ENCODE data around the gene ANO2. TPM values are rescaled to one million over a fixed set of nuclear protein-coding genes. Genes with fewer than 3 reads are reported as not detected.
A peak's percentile ranks its signal among the peaks of the same experiment; 100 is the strongest.

Gene ANO2
- total RNA-seq, 1 experiment from 2014 or later, result 2.3 TPM

- no peaks in the 10 kb centered on the region; the same call in 1 of the 2 replicates for H3K36me3 ChIP-seq
- H3K27ac ChIP-seq, result no peak overlapping the region
- H3K4me1 ChIP-seq, result no peaks in the 10 kb centered on the region
- H3K4me3 ChIP-seq, result no peak overlapping the region
- no peak for DNase-seq
- H3K9me3 ChIP-seq (replicated peaks), result no peaks in the 10 kb centered on the region
- peaks cover 9% of the 10 kb centered on the region for H3K27me3 ChIP-seq
Measured at GRCh38 chr12:5947006-5947405, 1.9 kb upstream of the ANO2 start.

GRCh38 chr12:5946388-5946787, 1.3 kb upstream of the ANO2 start:
- Histone ChIP-seq H3K36me3 (no peaks in the 10 kb centered on the region; the same call in 1 of the 2 replicates), H3K4me1 (no peaks in the 10 kb centered on the region), H3K27ac (no peak overlapping the region), H3K27me3 (peaks cover 9% of the 10 kb centered on the region), H3K4me3 (no peak overlapping the region), H3K9me3 (replicated peaks) (no peaks in the 10 kb centered on the region)
- DNase-seq, result no peak

GRCh38 chr12:5944688-5945070, 380 bp downstream of the ANO2 start:
- no peak overlapping the region for H3K27ac ChIP-seq
- H3K4me3 ChIP-seq, result peak overlapping the region; percentile 42
- DNase-seq, result no peak
- H3K36me3 ChIP-seq, result no peaks in the 10 kb centered on the region; the same call in 1 of the 2 replicates
- peaks cover 9% of the 10 kb centered on the region for H3K27me3 ChIP-seq
- H3K9me3 ChIP-seq (replicated peaks), result no peaks in the 10 kb centered on the region; the same call in 1 of the 2 replicates
- no peaks in the 10 kb centered on the region for H3K4me1 ChIP-seq

GRCh38 chr12:5944053-5944452, 1.0 kb downstream of the ANO2 start:
- Histone ChIP-seq H3K4me1 (no peaks in the 10 kb centered on the region), H3K27me3 (peaks cover 9% of the 10 kb centered on the region), H3K27ac (no peak overlapping the region), H3K9me3 (replicated peaks) (no peaks in the 10 kb centered on the region; the same call in 1 of the 2 replicates), H3K36me3 (no peaks in the 10 kb centered on the region; the same call in 1 of the 2 replicates), H3K4me3 (no peak overlapping the region)
- no peak for DNase-seq

- no peak for DNase-seq
- Histone ChIP-seq H3K4me3 (no peak overlapping the region), H3K27ac (no peak overlapping the region), H3K36me3 (no peaks in the 10 kb centered on the region; the same call in 1 of the 2 replicates), H3K9me3 (replicated peaks) (no peaks in the 10 kb centered on the region; the same call in 1 of the 2 replicates), H3K4me1 (no peaks in the 10 kb centered on the region), H3K27me3 (peaks cover 9% of the 10 kb centered on the region)
Measured at GRCh38 chr12:5941907-5942306, 3.2 kb downstream of the ANO2 start.

GRCh38 chr12:5927732-5928516, 17.1 kb downstream of the ANO2 start:
- Histone ChIP-seq H3K27me3 (no peaks in the 10 kb centered on the region), H3K36me3 (no peaks in the 10 kb centered on the region), H3K9me3 (replicated peaks) (no peaks in the 10 kb centered on the region), H3K4me1 (no peaks in the 10 kb centered on the region), H3K27ac (no peak overlapping the region), H3K4me3 (no peak overlapping the region)
- DNase-seq, result no peak

GRCh38 chr12:5925646-5926045, 19.4 kb downstream of the ANO2 start:
- Histone ChIP-seq H3K27me3 (no peaks in the 10 kb centered on the region), H3K9me3 (replicated peaks) (no peaks in the 10 kb centered on the region), H3K27ac (no peak overlapping the region), H3K36me3 (no peaks in the 10 kb centered on the region), H3K4me3 (no peak overlapping the region), H3K4me1 (no peaks in the 10 kb centered on the region)
- DNase-seq, result no peak

GRCh38 chr12:5924342-5924741, 20.7 kb downstream of the ANO2 start:
- no peak for DNase-seq
- H3K27me3 ChIP-seq, result no peaks in the 10 kb centered on the region
- no peaks in the 10 kb centered on the region for H3K4me1 ChIP-seq

GRCh38 chr12:5923751-5924150, 21.3 kb downstream of the ANO2 start:
- H3K27ac ChIP-seq, result no peak overlapping the region
- no peaks in the 10 kb centered on the region for H3K4me1 ChIP-seq
- no peak for DNase-seq
- no peaks in the 10 kb centered on the region for H3K36me3 ChIP-seq
- H3K27me3 ChIP-seq, result no peaks in the 10 kb centered on the region
- H3K9me3 ChIP-seq (replicated peaks), result no peaks in the 10 kb centered on the region
- H3K4me3 ChIP-seq, result no peak overlapping the region

More at GRCh38 chr12:5924342-5924741, 20.7 kb downstream of the ANO2 start:
- no peak overlapping the region for H3K27ac ChIP-seq
- no peaks in the 10 kb centered on the region for H3K9me3 ChIP-seq (replicated peaks)
- H3K36me3 ChIP-seq, result no peaks in the 10 kb centered on the region
- no peak overlapping the region for H3K4me3 ChIP-seq

GRCh38 chr12:5923043-5923605, 21.9 kb downstream of the ANO2 start:
- DNase-seq, result no peak
- Histone ChIP-seq H3K27me3 (no peaks in the 10 kb centered on the region), H3K36me3 (no peaks in the 10 kb centered on the region), H3K4me3 (no peak overlapping the region), H3K27ac (no peak overlapping the region), H3K9me3 (replicated peaks) (no peaks in the 10 kb centered on the region), H3K4me1 (no peaks in the 10 kb centered on the region)

GRCh38 chr12:5921966-5922899, 22.8 kb downstream of the ANO2 start:
- no peak for DNase-seq
- Histone ChIP-seq H3K4me3 (no peak overlapping the region), H3K27ac (no peak overlapping the region), H3K27me3 (no peaks in the 10 kb centered on the region), H3K9me3 (replicated peaks) (no peaks in the 10 kb centered on the region), H3K4me1 (no peaks in the 10 kb centered on the region), H3K36me3 (no peaks in the 10 kb centered on the region)

- H3K27me3 ChIP-seq, result no peaks in the 10 kb centered on the region
- no peaks in the 10 kb centered on the region for H3K36me3 ChIP-seq
- no peak overlapping the region for H3K4me3 ChIP-seq
- H3K4me1 ChIP-seq, result no peaks in the 10 kb centered on the region
- DNase-seq, result no peak
- no peak overlapping the region for H3K27ac ChIP-seq
- no peaks in the 10 kb centered on the region for H3K9me3 ChIP-seq (replicated peaks)
Measured at GRCh38 chr12:5921027-5921909, 23.8 kb downstream of the ANO2 start.

- no peaks in the 10 kb centered on the region for H3K9me3 ChIP-seq (replicated peaks)
- no peaks in the 10 kb centered on the region for H3K36me3 ChIP-seq
- peaks cover 16% of the 10 kb centered on the region for H3K27me3 ChIP-seq
- no peak overlapping the region for H3K27ac ChIP-seq
- no peak overlapping the region for H3K4me3 ChIP-seq
- H3K4me1 ChIP-seq, result no peaks in the 10 kb centered on the region
- no peak for DNase-seq
Measured at GRCh38 chr12:5916785-5917290, 28.2 kb downstream of the ANO2 start.

- Histone ChIP-seq H3K4me1 (no peaks in the 10 kb centered on the region), H3K27me3 (peaks cover 22% of the 10 kb centered on the region), H3K36me3 (no peaks in the 10 kb centered on the region), H3K4me3 (no peak overlapping the region), H3K27ac (no peak overlapping the region), H3K9me3 (replicated peaks) (no peaks in the 10 kb centered on the region)
- DNase-seq, result no peak
Measured at GRCh38 chr12:5915511-5915910, 29.5 kb downstream of the ANO2 start.

Measured in SJCRH30 (cell line).